Endometrial microvascular endothelial cells (primary cell): Measurements from ENCODE around the gene ANGPTL7. TPM values are rescaled to one million over a fixed set of nuclear protein-coding genes. Genes with fewer than 3 reads are reported as not detected.
"Not testable (repeated sequence)": the region's sequence is repeated elsewhere in the genome, so short reads cannot be mapped to it uniquely, and the experiment has no call there.

Source experiments
- in situ Hi-C: cut with HindIII; loops from 2 replicates; pipeline ENCODE4 v1.10.0; 2017; ENCODE audit warnings: low sequenced_read_pairs, low pct_unique_long_range_greater_than_20kb; ENCODE audit errors: inconsistent ontology term
- total RNA-seq: library from RNA; depleted of rRNA; stranded (reverse); fragments of >200 nt; gene quantifications from one replicate; pipeline ENCODE4 v1.2.3, GENCODE V29; 2015; ENCODE audit errors: inconsistent ontology term

ANGPTL7 gene
- total RNA-seq, 1 donor from 2014 or later = not detected

- in situ Hi-C loops = not testable (repeated sequence)
These were observed 22.4 kb upstream of the ANGPTL7 start for GRCh38 chr1:11166744-11167143.

- in situ Hi-C loops = no loop called here
These were observed 20.4 kb upstream of the ANGPTL7 start for GRCh38 chr1:11168731-11169130.

GRCh38 chr1:11169202-11169601, 20.0 kb upstream of the ANGPTL7 start:
- in situ Hi-C loops = no loop called here

- in situ Hi-C loops = no loop called here
These were observed 19.1 kb upstream of the ANGPTL7 start for GRCh38 chr1:11170102-11170501.

- in situ Hi-C loops = no loop called here
These were observed 14.8 kb upstream of the ANGPTL7 start for GRCh38 chr1:11174261-11174942.

- in situ Hi-C loops = no loop called here
These were observed 13.7 kb upstream of the ANGPTL7 start for GRCh38 chr1:11175461-11175860.

- in situ Hi-C loops = no loop called here
These were observed 13.0 kb upstream of the ANGPTL7 start for GRCh38 chr1:11176081-11176706.

GRCh38 chr1:11178021-11179015, 10.8 kb upstream of the ANGPTL7 start:
- in situ Hi-C loops = no loop called here

GRCh38 chr1:11179125-11179524, 10.0 kb upstream of the ANGPTL7 start:
- in situ Hi-C loops = no loop called here

- in situ Hi-C loops = not testable (repeated sequence)
These were observed 9.4 kb upstream of the ANGPTL7 start for GRCh38 chr1:11179749-11180148.

GRCh38 chr1:11180342-11180744, 8.8 kb upstream of the ANGPTL7 start:
- in situ Hi-C loops = no loop called here

- in situ Hi-C loops = no loop called here
These were observed 6.3 kb upstream of the ANGPTL7 start for GRCh38 chr1:11182884-11183283.

- in situ Hi-C loops = no loop called here
These were observed 4.2 kb upstream of the ANGPTL7 start for GRCh38 chr1:11184973-11185372.

- in situ Hi-C loops = no loop called here
These were observed 2.2 kb upstream of the ANGPTL7 start for GRCh38 chr1:11187000-11187399.

- in situ Hi-C loops = no loop called here
These were observed 1.7 kb upstream of the ANGPTL7 start for GRCh38 chr1:11187494-11187893.

- in situ Hi-C loops = no loop called here
These were observed 1.2 kb upstream of the ANGPTL7 start for GRCh38 chr1:11187931-11188330.

GRCh38 chr1:11188381-11188780, 774 bp upstream of the ANGPTL7 start:
- in situ Hi-C loops = no loop called here

- in situ Hi-C loops = no loop called here
These were observed 4.2 kb downstream of the ANGPTL7 start for GRCh38 chr1:11193376-11193775.

- in situ Hi-C loops = no loop called here
These were observed 5.4 kb downstream of the ANGPTL7 start for GRCh38 chr1:11194407-11195176.
